GM21529 (cell line): ENCODE results near the gene HLA-DOB.

Experiments used
- ATAC-seq: cut with Tn5 transposase; IDR thresholded peaks from one replicate; pipeline ENCODE4 v1.9.1; 2021; ENCODE audit not compliant: unreplicated experiment

HLA-DOB gene

DNA sequence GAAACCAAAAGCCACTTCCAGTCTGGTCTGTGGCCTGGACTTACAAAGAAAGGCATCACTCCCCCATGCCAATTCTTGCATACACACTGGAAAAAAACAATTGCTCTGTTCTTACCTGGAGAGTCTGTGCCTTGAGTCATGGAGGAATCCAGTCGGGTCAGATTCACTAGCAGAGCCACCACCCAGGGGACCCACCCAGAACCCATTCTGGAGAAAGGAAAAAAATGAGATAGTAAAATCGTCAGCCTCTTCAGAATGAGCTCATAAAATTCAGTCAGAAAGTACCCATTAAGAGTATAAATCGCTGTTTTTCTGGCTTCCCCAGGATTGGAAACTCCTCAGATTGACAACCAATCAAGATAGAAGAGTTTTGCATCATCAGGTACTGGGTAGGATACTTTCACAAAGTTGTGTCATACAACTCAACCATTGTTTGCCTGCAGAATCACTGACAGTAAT is at the start of gene HLA-DOB:
Gene HLA-DOB, minus strand, starts transcription at position 257 of the 459 bp plus-strand sequence. Its CDS starts 51 bp downstream, at position 206.
- ATAC-seq = peak; percentile 52

DNA sequence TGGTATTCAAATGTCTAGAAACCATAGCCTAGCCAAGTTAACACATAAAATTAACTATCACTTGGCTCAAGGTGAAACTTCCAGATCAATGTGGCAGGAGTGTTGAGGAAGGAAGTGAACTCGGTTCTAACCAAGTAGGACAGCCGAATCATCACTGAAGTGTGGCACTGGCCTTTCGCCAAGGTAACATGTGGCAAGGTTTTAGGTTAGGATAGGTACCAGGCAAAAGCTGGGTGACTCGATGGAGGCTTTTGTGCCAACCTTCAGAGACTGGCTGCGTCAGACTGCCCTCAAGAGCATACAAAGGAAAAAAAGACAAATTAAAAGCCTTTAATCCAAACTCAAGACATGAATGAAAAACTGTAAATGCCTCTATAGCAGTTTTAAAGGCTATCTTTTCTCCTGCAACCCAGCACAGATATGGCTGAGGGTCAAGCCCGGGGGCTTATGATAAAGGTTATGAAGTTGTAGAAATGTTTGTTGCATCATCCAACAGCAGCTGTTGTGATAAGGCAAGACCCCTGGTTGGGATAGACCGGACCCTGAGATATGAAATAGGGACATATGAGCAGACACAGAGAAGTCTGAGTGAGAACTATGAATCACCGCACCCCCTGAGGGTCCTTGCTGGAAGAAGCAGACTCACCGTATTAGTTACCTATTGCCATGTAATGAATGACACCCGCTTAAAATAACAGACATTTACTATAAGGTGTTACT is 49.1 kb upstream of the HLA-DOB start:
- no peak for ATAC-seq

- no peak for ATAC-seq
These were observed 45.9 kb upstream of the HLA-DOB start for GRCh38 chr6:32862725-32863124.

- no peak for ATAC-seq
These were observed 43.9 kb upstream of the HLA-DOB start for GRCh38 chr6:32860674-32861073.

DNA sequence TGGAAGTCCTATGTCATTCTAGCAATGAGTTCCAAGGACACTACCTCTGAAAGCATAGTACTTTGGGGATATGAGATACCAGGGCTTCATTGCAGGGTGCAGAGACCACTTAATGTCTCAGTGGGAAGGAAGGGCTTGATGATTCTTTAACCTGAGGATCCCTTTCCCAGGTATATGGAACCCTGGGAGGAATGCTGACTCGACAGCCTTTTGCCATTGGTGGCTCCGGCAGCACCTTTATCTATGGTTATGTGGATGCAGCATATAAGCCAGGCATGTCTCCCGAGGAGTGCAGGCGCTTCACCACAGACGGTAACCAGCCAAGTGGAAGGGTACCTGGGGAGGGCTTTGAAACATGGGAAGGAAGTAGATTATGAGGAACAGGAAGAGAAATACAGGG is 41.4 kb upstream of the HLA-DOB start:
- ATAC-seq = no peak

GRCh38 chr6:32857156-32857891 is 40.5 kb upstream of the HLA-DOB start:
- no peak for ATAC-seq

- no peak for ATAC-seq
These were observed 38.8 kb upstream of the HLA-DOB start for GRCh38 chr6:32855467-32856174.

DNA sequence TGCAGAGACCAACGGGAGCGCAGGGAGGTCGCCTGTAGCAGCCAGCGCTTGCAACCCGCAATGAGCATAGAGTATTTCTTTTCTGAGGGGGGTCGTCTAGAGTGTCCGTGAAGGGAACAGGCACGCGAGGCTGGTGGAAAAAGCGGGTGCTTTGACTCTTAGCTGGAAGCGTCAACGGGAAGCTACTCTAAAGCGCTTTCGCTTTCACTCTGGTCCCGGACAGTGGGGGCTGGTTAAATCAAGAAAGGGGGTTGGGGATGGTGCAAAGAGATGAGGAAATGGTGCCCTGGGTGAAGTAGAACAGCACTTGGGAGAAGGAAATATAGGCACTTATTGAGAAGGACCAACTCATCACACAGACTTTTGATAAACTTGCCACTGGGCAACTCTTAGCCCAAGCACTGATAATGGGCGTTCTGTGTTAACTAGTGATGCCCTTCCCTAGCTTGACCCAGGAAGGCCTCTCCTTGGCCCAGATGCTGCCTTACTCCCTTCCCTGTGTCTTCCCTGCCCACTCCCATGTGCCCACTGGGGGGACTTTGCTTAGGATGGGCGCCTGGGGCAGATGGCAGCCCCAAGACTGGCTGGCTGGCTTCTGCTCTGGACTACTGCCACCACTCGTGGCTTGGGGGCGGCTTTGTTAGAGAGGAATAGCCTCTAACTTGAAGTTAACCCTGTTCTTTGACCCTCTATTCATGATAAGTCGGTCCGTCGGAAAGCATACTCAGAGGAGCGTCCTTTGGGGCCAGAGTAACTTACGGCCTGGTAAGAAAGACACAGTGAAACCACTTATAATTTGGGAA is 37.8 kb upstream of the HLA-DOB start:
- peak; percentile 19 for ATAC-seq

DNA sequence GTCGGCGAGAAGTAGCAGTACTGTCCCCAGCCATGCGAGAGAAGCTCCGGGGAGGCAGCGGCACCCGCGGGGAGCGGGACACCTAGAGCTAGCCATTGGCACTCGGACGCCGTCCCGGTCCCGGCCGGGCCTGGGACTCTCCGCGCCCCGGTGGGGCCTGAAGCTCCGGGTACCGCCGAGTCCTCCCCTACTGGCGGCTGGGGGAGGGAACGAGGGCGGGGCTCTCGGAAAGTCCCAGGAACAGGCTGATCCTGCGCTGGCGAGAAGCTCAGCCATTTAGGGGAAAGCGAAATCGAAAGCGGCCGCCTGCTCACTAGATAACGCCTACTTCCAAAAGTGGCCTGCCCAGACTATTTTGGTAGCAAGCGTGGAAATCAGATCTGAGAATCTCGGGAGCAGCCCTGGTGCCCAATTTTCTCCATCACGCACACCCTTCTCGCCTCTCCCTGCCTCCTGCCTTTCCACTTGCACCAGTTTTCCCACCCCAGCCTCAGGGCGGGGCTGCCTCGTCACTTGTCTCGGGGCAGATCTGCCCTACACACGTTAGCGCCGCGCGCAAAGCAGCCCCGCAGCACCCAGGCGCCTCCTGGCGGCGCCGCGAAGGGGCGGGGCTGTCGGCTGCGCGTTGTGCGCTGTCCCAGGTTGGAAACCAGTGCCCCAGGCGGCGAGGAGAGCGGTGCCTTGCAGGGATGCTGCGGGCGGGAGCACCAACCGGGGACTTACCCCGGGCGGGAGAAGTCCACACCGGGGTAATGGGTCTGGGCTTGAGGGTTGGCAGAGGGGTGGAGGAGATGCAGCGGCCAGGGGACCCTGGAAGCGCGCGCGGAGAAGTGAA is 37.0 kb upstream of the HLA-DOB start, which contains the start of the genes PSMB9 and TAP1:
Gene PSMB9, plus strand, starts transcription at position 652 of the 835 bp plus-strand sequence. Its CDS starts 38 bp downstream, at position 690.
Gene TAP1, minus strand, starts transcription at position 164 of the 835 bp plus-strand sequence. Its CDS starts 68 bp downstream, at position 96.
- ATAC-seq = peak; percentile 72

- peak; percentile 18 for ATAC-seq
These were observed 36.2 kb upstream of the HLA-DOB start for GRCh38 chr6:32852844-32853540.

DNA sequence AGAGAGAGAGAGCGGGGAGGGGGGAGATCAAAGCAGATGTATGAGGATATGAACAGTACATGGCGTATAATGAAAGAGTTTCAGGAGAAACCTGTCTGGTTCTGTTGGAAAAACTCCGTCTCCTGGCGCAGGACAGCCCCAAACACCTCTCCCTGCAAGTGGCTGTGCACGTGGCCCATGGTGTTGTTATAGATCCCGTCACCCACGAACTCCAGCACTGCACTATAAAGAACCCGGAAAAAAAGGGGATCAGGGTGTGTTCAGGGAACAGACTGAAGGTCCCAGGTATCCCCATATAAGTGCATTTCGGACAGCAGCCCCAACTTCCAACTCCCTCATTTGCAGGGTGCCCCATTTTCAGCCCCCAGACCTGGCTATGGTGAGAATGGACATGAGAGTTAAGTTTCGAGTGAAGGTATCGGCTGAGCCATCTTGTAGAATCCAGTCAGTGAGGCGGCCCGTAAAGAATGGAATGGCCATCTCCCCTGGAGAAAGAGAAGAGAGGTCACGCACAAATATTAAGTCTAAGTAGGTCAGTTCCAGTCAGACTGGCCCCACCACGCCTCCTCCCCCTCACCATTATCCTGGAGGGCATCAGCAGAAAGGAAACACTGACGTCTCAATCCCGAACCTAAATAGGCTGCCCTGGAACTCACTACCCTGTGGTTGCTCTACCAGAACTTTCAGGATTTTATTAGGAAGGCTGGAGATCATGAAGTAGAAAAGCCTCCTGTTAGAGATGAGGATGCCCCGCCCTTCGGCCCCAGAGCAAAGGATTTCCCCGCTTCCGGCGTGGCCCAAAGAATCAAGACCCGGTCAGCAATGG is 35.4 kb upstream of the HLA-DOB start:
- no peak for ATAC-seq

DNA sequence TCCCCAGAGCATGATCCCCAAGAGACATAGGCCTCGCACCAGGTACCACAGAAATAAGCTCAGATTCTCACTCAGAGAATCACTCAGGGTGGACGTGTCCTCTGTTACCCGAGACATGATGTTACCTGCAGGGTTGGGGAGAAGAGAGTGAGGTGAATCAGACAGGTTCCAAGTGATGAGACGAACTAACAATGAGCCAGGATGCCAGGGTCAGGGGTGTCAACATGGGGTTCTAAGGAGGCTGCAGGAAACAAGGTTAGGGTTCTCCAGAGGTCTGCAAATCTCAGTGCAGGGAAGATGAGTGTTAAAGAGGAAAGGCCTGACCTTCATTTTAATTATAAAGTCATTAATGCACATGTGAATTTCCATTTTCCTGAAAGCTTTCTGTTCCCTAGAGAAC is 34.2 kb upstream of the HLA-DOB start:
- no peak for ATAC-seq

- no peak for ATAC-seq
These were observed 32.3 kb upstream of the HLA-DOB start for GRCh38 chr6:32849126-32849525.

GRCh38 chr6:32847795-32848194 is 31.0 kb upstream of the HLA-DOB start:
- no peak for ATAC-seq

DNA sequence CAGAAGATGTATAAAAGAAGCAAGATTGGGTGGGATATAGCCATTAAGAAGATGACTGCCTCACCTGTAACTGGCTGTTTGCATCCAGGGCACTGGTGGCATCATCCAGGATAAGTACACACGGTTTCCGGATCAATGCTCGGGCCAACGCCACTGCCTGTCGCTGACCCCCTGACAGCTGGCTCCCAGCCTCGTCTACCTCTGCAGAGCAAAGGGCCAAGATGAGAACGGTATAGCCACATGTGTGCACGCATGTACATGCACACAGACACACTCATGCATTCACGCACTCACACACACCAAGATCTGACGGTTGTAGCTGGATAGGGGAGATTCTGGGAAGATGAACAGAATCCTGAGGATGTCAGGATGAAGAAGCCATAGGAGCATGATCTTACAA is 30.2 kb upstream of the HLA-DOB start:
- ATAC-seq = no peak

GRCh38 chr6:32845384-32845884 is 28.6 kb upstream of the HLA-DOB start:
- no peak for ATAC-seq

DNA sequence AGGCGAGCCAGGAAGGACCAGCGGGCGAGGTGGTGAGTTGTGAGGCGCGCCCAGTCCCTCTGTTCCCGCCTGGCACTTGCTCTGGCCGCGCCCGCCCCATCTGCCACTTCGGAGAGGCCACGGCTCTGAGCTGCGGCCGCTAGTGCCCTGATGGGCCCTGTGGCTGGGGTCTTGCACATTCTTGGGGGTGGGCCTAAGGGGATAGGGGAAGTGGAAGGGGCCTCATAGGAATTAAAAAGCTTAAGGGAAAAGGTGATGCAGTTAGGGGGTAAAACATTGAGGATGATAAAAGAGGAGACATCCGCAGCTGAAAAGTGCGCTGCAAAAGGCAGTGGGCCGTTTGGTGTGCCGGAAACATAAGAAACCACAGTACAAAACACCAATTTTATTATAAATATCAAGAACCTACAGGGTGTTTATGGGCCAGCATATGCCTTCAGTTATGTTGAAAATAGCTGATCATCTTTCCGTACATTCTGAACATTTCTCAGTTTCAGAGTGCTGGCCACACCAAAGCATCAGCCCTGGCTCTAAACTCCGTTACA is 28.1 kb upstream of the HLA-DOB start:
- ATAC-seq = no peak
